ENCODE data around the gene A4GALT.

DNA sequence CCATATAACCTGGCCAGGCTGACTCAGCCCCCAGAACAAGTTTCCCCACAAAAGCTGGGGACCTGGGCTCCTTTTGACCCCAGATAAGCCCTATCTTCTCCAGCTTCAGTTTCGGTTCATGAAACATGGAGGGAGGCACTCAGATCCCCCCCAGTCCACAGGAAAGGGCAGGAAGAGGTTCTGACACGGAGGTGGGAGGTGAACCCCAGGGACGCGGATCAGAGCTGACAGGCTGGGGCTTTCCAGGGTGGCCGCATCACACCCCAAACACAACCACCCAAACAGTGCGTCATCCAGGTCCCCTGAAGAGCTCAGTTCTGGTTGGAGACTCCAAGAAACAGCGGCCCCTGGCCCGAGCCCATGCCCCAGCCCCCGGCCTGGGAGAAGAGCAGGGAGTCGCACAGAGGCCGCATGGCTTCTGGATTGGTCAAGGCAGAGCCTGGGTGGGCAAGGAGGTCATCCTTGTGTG lies 44.3 kb upstream of the A4GALT start:
- TF ChIP-seq, protein P1, sequence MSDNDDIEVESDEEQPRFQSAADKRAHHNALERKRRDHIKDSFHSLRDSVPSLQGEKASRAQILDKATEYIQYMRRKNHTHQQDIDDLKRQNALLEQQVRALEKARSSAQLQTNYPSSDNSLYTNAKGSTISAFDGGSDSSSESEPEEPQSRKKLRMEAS (IDR thresholded peaks at IDR 0.05) = no peak
- no peak for TF ChIP-seq GLI4 (CRISPR knock-in tag; IDR thresholded peaks at IDR 0.05; ENCODE audit: borderline replicate concordance)
- TF ChIP-seq, protein P2, sequence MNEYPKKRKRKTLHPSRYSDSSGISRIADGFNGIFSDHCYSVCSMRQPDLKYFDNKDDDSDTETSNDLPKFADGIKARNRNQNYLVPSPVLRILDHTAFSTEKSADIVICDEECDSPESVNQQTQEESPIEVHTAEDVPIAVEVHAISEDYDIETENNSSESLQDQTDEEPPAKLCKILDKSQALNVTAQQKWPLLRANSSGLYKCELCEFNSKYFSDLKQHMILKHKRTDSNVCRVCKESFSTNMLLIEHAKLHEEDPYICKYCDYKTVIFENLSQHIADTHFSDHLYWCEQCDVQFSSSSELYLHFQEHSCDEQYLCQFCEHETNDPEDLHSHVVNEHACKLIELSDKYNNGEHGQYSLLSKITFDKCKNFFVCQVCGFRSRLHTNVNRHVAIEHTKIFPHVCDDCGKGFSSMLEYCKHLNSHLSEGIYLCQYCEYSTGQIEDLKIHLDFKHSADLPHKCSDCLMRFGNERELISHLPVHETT (CRISPR knock-in tag; conservative IDR thresholded peaks at IDR 0.05) = no peak

Measured in HepG2 (cell line).